GM18951 (cell line): ENCODE results near the gene MND1.

Source experiments
- POLR2A ChIP-seq: IDR thresholded peaks from 4 replicates; pipeline ENCODE4 v1.6.1; 2011; ENCODE audit warnings: mild to moderate bottlenecking; ENCODE audit not compliant: insufficient read length, insufficient read depth; ENCODE audit errors: extremely low read depth
- in situ Hi-C: fragments of 300-500 bp; cut with MboI; formaldehyde crosslinking; loops from one replicate; pipeline ENCODE4 v1.12.0; 2022; ENCODE audit warnings: low sequenced_read_pairs, mixed read lengths, inconsistent platforms; ENCODE audit not compliant: unreplicated experiment

MND1 gene

GRCh38 chr4:153364061-153364460, 19.6 kb downstream of the MND1 start:
- TF ChIP-seq POLR2A = no peak

GRCh38 chr4:153365003-153365402, 20.5 kb downstream of the MND1 start:
- in situ Hi-C loops = no loop called here
- TF ChIP-seq POLR2A = no peak

More at GRCh38 chr4:153364061-153364460, 19.6 kb downstream of the MND1 start:
- in situ Hi-C loops = no loop called here

DNA sequence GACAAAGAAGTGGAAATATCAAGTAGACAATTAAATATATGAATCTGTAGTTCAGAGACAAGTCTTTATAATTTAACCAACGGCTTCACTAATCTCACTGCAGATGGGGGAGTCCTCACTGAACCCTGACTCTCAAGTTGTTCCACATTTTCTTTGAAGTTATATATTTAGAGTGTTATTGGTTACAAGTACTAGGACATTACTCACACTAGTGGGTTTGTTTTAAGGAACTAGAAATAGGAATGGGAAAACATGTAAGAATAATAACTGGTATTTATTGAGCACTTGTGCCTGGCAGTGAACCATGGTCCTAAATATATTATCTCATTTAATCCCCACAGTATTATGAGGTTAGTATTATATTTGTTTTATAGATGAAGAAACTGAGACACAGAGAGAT, 22.0 kb downstream of the MND1 start:
- in situ Hi-C loops = no loop called here
- TF ChIP-seq POLR2A = no peak

DNA sequence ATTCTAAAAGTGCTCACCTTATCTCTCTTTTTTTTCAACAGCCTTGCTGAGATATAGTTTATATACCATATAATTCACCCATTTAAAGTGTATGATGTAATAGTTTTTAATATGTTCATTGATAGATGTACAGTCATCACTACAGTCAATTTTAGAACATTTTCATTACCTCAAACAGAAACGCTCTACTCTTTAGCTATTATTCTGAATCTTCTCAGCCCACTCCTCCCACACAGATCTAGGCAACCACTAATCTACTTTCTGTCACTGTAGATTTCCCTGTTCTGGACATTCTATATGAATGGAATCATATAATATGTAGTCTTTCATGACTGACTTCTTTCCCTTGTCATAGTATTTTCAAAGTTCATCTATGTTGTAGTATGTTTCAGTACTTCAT, 22.6 kb downstream of the MND1 start:
- no peak for TF ChIP-seq POLR2A
- in situ Hi-C loops = no loop called here

DNA sequence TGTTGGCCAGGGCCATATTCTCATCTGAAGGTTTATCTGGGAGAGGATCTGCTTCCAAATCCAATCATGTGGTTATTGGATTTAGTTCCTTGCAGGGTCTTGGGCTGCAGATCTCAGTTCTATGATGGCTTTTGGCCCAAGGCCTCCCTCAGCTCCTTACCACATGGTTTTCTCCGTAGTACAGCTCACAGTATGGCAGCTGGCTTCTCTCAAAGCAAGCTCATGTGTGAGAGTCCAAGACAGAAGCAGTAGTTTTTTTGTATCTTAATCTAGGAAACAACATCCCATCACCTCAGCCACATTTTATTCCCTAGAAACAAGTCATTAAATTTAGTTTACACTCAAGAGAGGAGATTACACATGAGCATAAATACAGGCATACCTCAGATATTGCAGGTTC, 24.5 kb downstream of the MND1 start:
- TF ChIP-seq POLR2A = no peak
- in situ Hi-C loops = no loop called here

DNA sequence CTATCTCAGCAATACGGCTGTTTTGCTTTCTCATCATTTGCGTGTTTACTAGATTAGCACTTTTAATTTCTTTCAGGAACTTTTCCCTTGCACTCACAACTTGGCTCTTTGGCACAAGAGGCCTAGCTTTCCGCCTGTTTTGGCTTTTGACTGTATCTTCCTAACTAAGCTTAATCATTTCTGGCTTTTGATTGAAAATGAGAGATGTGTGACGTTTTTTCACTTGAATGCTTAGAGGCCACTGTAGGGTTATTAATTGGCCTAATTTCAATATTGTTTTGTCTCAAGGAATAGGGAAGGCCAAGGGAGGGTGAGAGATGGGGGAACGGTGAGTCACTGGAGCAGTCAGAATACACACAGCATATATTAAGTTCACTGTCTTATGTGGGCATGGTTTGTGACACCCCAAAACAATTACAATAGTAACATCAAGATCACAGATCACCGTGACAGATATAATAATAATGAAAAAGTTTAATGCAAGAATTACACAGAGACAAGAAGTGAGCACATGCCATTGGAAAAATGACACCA, 27.3 kb downstream of the MND1 start:
- no peak for TF ChIP-seq POLR2A
- in situ Hi-C loops = no loop called here

GRCh38 chr4:153372967-153373562, 28.6 kb downstream of the MND1 start:
- in situ Hi-C loops = no loop called here
- TF ChIP-seq POLR2A = no peak

DNA sequence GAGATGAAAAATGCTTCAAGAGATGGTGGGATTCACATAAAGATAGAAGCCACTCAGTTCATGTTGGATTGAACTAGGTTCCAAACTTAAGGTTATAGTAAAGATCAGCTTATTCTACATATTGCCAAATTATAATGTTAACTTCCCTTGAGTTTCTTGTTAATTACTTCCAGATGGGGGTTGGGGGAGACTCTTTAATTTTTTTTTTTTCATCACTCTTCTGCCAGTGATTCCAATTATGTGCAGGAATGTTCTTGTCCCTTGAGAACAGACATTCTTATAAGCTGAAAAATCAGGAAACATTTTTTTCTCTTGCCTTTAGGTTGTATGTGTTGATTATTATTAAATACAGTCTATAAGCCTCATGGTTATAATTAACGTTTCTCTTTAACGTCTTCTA, 30.0 kb downstream of the MND1 start:
- in situ Hi-C loops = no loop called here
- TF ChIP-seq POLR2A = no peak

DNA sequence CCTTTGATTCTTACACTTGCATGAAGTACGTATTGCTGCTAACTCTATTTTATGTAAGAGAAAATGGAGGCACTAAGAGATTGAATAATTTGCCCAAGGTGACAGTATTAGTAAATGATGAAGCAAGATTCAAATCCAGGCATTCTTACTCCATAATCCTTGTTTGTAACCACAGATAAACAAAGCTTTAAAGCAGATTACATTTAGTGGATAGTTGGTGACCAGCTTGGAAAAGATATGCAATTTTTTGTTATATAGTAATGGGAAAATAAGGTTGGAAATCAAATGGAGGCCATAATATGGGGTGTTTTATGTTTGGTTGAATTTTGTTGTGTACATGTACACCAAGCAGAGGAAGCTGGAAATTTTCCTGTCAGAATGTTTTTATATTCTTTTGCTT, 30.8 kb downstream of the MND1 start:
- in situ Hi-C loops = no loop called here
- no peak for TF ChIP-seq POLR2A

DNA sequence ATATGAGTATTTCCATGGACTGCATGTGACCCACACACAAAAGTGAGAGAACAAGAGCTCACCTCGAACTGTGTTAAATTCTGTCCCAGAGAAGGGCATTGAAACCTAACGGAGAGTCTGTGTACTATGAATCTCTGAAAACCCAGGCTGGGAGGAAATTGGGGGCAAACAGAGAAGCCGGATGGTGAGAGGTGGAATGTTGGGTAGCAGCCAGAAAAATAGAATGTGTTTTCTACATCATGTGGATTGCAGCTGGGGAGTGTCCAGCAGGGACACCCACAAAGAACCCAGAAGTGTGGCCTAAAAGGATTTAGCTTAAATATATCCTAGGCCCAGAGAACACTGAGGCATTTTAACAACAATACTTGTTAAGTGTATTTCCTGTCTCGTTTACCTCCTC, 38.6 kb downstream of the MND1 start:
- in situ Hi-C loops = no loop called here
- no peak for TF ChIP-seq POLR2A

DNA sequence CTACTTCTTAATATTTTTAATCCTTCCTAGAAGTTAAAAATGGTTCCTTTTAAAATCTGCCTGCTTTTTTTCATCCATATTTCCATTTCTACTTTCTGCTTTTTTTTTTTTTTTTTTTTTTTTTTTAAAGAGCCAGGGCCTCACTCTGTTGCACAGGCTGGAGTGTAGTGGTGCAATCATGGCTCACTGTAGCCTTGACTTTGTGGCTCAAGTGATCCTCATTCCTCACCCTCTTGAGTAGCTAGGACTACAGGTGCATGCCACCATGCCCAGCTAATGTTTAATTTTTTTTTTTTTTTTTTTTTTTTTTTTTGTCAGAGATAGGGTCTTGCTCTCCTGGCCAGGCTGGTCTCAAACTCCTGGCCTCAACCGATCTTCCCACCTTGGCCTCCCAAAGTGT, 39.7 kb downstream of the MND1 start:
- in situ Hi-C loops = no loop called here
- no peak for TF ChIP-seq POLR2A

- TF ChIP-seq POLR2A = no peak
- in situ Hi-C loops = no loop called here
These were observed 41.3 kb downstream of the MND1 start for GRCh38 chr4:153385784-153386183.

DNA sequence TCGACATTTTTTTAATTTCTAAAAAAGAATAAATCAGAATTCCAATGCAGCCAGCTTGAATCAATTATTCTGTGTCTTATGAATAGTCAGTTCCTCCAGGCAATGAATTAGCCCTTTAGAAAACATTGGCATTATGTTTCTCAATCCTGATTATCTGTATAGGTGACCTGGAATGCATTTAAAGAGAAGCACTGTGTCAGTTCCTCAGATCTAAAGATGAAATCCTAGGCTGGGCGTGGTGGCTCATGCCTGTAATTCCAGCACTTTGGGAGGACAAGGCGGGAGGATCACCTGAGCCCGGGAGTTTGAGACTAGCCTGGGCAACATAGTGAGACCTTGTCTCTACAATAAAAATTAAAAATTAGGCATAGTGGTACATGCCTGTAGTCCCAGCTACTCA, 43.5 kb downstream of the MND1 start:
- no peak for TF ChIP-seq POLR2A
- in situ Hi-C loops = no loop called here

DNA sequence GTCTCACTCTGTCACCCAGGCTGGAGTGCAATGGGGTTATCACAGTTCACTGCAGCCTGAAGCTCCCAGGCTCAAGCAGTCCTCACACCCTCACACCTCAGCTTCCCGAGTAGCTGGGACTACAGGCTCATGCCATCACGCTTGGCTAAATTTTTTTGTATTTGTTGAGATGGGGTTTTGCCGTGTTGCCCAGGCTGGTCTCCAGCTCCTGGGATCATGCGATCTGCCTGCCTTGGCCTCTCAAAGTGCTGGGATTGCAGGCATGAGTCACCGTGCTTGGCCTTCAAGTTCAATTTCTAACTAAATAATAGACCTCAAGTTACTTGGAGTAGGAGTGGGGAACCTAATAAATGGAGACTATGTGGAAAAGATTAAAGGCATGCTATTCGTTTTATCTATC, 48.9 kb downstream of the MND1 start:
- TF ChIP-seq POLR2A = no peak
- in situ Hi-C loops = no loop called here

GRCh38 chr4:153394945-153395344, 50.5 kb downstream of the MND1 start:
- in situ Hi-C loops = no loop called here
- no peak for TF ChIP-seq POLR2A
